OCI-LY1 (cell line): ENCODE measurements around the gene NOTCH1.

Source experiments
- H2AFZ ChIP-seq: fragments of 200-600 bp; sonication (generic), shearing (Covaris generic); 2 replicates; pipeline ENCODE4 v1.6.0; 2014; ENCODE audit warnings: antibody characterized with exemption, mild to moderate bottlenecking, low read length
- H3F3A ChIP-seq: fragments of 200-600 bp; sonication (generic), shearing (Covaris generic); 2 replicates; pipeline ENCODE4 v1.6.0; 2014; ENCODE audit warnings: mild to moderate bottlenecking, antibody characterized with exemption, low read length, moderate library complexity; ENCODE audit not compliant: insufficient read depth
- H3K27ac ChIP-seq: fragments of 200-600 bp; sonication (generic); 2 replicates; pipeline ENCODE4 v1.5.1; 2014; ENCODE audit warnings: low read length, mixed run types, mild to moderate bottlenecking, low read depth; ENCODE audit not compliant: poor library complexity, severe bottlenecking
- H3K27me3 ChIP-seq: fragments of 200-600 bp; sonication (generic); 2 replicates; pipeline ENCODE4 v1.6.0; 2014; ENCODE audit warnings: antibody characterized with exemption, mild to moderate bottlenecking, low read length, moderate library complexity; ENCODE audit not compliant: insufficient read depth
- H3K36me3 ChIP-seq: fragments of 200-600 bp; sonication (generic); 2 replicates; pipeline ENCODE4 v1.6.1; 2014; ENCODE audit warnings: mild to moderate bottlenecking, antibody characterized with exemption, low read length, moderate library complexity, mixed read lengths; ENCODE audit not compliant: insufficient read depth
- H3K4me1 ChIP-seq: fragments of 200-600 bp; sonication (generic); 2 replicates; pipeline ENCODE4 v1.5.1; 2014; ENCODE audit warnings: mild to moderate bottlenecking, low read length, moderate library complexity; ENCODE audit not compliant: insufficient read depth, severe bottlenecking
- H3K4me2 ChIP-seq: fragments of 200-600 bp; sonication (generic), shearing (Covaris generic); 2 replicates; pipeline ENCODE4 v1.6.1; 2014; ENCODE audit warnings: low read length
- H3K4me3 ChIP-seq: fragments of 200-600 bp; sonication (generic); 2 replicates; pipeline ENCODE4 v1.5.1; 2014; ENCODE audit warnings: low read length, low read depth, mild to moderate bottlenecking, mixed read lengths; ENCODE audit not compliant: poor library complexity, severe bottlenecking
- H3K79me2 ChIP-seq: fragments of 200-600 bp; shearing (Covaris generic); 2 replicates; pipeline ENCODE4 v1.6.1; 2016; ENCODE audit warnings: mixed run types, low read length, mixed read lengths; ENCODE audit not compliant: insufficient read depth
- H3K9ac ChIP-seq: fragments of 200-600 bp; sonication (generic), shearing (Covaris generic); 2 replicates; pipeline ENCODE4 v1.6.1; 2014; ENCODE audit warnings: mild to moderate bottlenecking, low read length, mixed read lengths
- H3K9me2 ChIP-seq: fragments of 200-600 bp; sonication (generic), shearing (Covaris generic); 2 replicates; pipeline ENCODE4 v1.6.1; 2014; ENCODE audit warnings: low read depth, mild to moderate bottlenecking, low read length, mixed read lengths
- H3K9me3 ChIP-seq: fragments of 200-600 bp; shearing (Covaris generic); 2 replicates; pipeline ENCODE4 v1.6.1; 2014; ENCODE audit warnings: low read length, mixed read lengths
- H4K20me1 ChIP-seq: fragments of 200-600 bp; sonication (generic), shearing (Covaris generic); 2 replicates; pipeline ENCODE4 v1.6.0; 2016; ENCODE audit warnings: mild to moderate bottlenecking, low read length; ENCODE audit not compliant: insufficient read depth
- CTCF ChIP-seq: fragments of 200-600 bp; sonication (generic), shearing (Covaris generic); IDR thresholded peaks from 2 replicates; pipeline ENCODE4 v1.5.1; 2017; ENCODE audit warnings: mild to moderate bottlenecking, antibody characterized with exemption, low read length, moderate library complexity, mixed read lengths
- EZH2 ChIP-seq: fragments of 200-600 bp; sonication (generic), shearing (Covaris generic); IDR thresholded peaks from 2 replicates; pipeline ENCODE4 v1.8.0; 2017; ENCODE audit warnings: borderline replicate concordance, mixed run types, mild to moderate bottlenecking, antibody characterized with exemption, low read length, moderate library complexity, mixed read lengths

NOTCH1 gene

DNA sequence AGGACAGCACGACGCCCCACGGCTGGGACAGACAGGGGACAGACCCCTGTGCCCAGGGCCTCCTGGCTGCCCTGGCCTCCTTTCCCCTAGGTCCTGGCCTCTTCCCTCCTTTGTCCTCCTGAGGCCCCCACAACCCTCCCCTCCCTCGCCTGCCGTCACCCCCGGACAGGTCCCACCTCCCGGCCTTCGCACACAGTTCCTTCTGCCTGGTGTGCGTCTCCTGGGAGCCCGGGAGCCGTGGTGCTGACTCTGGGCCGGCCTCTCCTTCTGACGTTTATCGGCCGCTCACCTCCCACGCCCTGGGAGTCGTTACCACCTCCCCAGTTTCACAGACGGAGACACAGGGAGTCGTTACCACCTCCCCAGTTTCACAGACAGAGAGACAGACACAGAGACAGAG is 25.1 kb upstream of the NOTCH1 start:
- TF ChIP-seq EZH2, result no peak
- TF ChIP-seq CTCF, result no peak
- H4K20me1 ChIP-seq, result no peaks in the 10 kb centered on the region
- H3K9me3 ChIP-seq, result no peaks in the 10 kb centered on the region
- no peaks in the 10 kb centered on the region for H3F3A ChIP-seq
- no peaks in the 10 kb centered on the region for H3K79me2 ChIP-seq
- H3K4me2 ChIP-seq, result no peak overlapping the region
- no peaks in the 10 kb centered on the region for H3K36me3 ChIP-seq
- no peaks in the 10 kb centered on the region for H3K4me1 ChIP-seq
- H2AFZ ChIP-seq, result no peak overlapping the region
- H3K9ac ChIP-seq, result no peak overlapping the region
- no peak overlapping the region for H3K27ac ChIP-seq
- H3K4me3 ChIP-seq, result no peak overlapping the region
- peaks cover 21% of the 10 kb centered on the region; the same call in 1 of the 2 replicates for H3K27me3 ChIP-seq
- no peaks in the 10 kb centered on the region for H3K9me2 ChIP-seq

DNA sequence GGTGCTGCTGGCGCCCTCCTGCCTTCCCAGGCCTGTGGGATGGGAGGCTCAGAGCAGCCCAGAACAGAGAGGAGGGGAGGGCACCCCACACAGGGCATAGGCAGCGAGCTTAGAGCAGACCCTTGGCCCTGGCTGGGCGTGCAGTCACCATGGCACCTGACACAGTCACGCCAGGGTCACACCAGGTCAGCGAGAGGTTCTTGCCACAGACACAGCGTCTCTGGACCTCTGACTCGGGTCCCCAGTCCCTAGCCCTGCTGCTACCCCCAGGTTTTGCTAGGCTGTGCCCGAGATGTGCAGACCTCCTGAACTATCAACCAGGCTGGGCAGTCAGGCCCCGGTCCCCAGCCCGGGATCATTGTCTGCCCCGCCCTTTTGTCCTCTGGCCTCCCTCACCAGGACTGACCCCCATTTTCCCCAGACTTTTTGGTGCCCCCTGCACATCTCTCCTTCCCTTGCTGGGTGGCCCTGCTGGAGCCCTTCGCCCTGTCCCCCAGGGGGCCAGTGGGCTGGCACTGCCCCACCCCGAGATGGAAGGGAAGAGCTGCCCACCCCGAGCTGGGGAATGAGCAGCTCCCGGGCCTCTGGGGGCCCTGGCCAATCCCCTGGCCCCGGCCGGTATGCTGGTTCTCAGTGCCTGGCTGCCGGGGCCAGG is 24.5 kb upstream of the NOTCH1 start:
- Histone ChIP-seq H3K36me3 (no peaks in the 10 kb centered on the region), H3K79me2 (no peaks in the 10 kb centered on the region), H3K27ac (no peak overlapping the region), H3K9ac (no peak overlapping the region), H3K27me3 (peaks cover 21% of the 10 kb centered on the region; the same call in 1 of the 2 replicates), H2AFZ (no peak overlapping the region), H3K9me2 (no peaks in the 10 kb centered on the region), H3K4me2 (no peak overlapping the region), H3K4me1 (no peaks in the 10 kb centered on the region), H3K9me3 (no peaks in the 10 kb centered on the region), H3F3A (no peaks in the 10 kb centered on the region), H3K4me3 (no peak overlapping the region), H4K20me1 (no peaks in the 10 kb centered on the region)
- no peak for TF ChIP-seq EZH2
- TF ChIP-seq CTCF, result no peak

DNA sequence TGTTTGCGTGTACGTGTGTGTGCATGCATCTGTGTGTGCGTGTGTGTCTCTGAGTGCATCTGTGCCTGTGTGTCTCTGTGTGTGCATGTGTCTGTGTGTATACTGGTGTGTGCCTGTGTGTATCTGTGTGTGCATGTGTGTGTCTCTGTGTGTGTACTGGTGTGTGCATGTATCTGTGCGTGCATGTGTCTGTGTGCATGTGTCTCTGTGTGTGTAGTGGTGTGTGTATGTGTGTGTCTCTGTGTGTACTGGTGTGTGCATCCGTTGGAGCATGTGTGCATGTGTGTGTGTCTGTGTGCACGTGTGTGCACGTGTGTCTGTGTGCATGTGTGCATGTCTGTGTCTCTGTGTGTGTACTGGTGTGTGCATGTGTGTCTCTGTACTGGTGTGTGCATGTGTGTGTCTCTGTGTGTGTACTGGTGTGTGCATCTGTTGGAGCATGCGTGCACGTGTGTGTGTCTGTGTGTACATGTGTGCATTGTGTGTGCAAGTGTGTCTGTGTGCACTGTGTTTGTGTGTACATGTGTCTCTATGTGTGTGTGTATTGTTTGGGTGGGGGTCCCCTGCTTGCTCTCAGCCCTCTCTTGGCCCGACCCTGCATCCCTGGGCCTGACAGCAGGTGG is 23.8 kb upstream of the NOTCH1 start:
- TF ChIP-seq CTCF (no peak), EZH2 (no peak)

More for the DNA sequence above, 23.8 kb upstream of the NOTCH1 start:
- Histone ChIP-seq H3K36me3 (no peaks in the 10 kb centered on the region), H3K9ac (no peak overlapping the region), H3K27me3 (peaks cover 21% of the 10 kb centered on the region; the same call in 1 of the 2 replicates), H2AFZ (no peak overlapping the region), H3F3A (no peaks in the 10 kb centered on the region), H3K9me3 (no peaks in the 10 kb centered on the region), H4K20me1 (no peaks in the 10 kb centered on the region), H3K9me2 (no peaks in the 10 kb centered on the region), H3K4me3 (no peak overlapping the region), H3K27ac (no peak overlapping the region), H3K4me1 (no peaks in the 10 kb centered on the region), H3K79me2 (no peaks in the 10 kb centered on the region), H3K4me2 (no peak overlapping the region)
